K562 (cell line): ENCODE results near the gene EVI5. TPM values are rescaled to one million over a fixed set of nuclear protein-coding genes. Genes with fewer than 3 reads are reported as not detected.

Source experiments
- EHMT2 ChIP-seq: fragments of 450-650 bp; IDR thresholded peaks from 2 replicates; pipeline ENCODE4 v1.6.1; 2018; ENCODE audit warnings: antibody characterized with exemption
- PHF8 ChIP-seq: fragments of 200-600 bp; sonication (generic); IDR thresholded peaks from 2 replicates; pipeline ENCODE4 v1.6.1; 2012; ENCODE audit warnings: mixed run types, mild to moderate bottlenecking, inconsistent platforms, low read length, moderate library complexity, borderline replicate concordance
- SRSF1 ChIP-seq: fragments of 200-400 bp; formaldehyde crosslinking; IDR thresholded peaks from 2 replicates; pipeline ENCODE4 v1.6.1; 2017; ENCODE audit warnings: mild to moderate bottlenecking, low read depth, low read length, moderate library complexity
- YY1 ChIP-seq, 3 experiments: IDR thresholded peaks; 2 replicates each; pipeline ENCODE4 v1.6.1; 2011; ENCODE audit warnings: low read length in 2 of 3, mild to moderate bottlenecking in 2 of 3, moderate library complexity in 2 of 3, borderline replicate concordance in 1 of 3, control low read depth in 1 of 3, low read depth in 1 of 3; ENCODE audit not compliant: insufficient read depth in 3 of 3, insufficient replicate concordance in 2 of 3, control insufficient read depth in 1 of 3, insufficient read length in 1 of 3; ENCODE audit errors: extremely low read depth in 1 of 3
- ZNF134 ChIP-seq: fragments of 250-450 bp; sonication (Bioruptor Pico); conservative IDR thresholded peaks from 2 replicates; pipeline ENCODE4 v1.4.0; 2020
- polyA plus RNA-seq, 8 experiments: library from polyadenylated mRNA; depleted of rRNA in 4 of 8; stranded (reverse) in 5 of 8; unstranded in 3 of 8; fragments of >200 nt; fragmentation: Nextera tagmentation in 2 of 8; fragmentation: Illumina TruSeq in 1 of 8; extraction: Ambion mirVana in 2 of 8; extraction: Trizol in 1 of 8; gene quantifications; 2 replicates each; pipeline versions ENCODE4 v1.2.1 to v1.2.3, GENCODE V29; 2011 to 2014; ENCODE audit warnings: inconsistent platforms in 1 of 8, missing spikeins in 1 of 8
- total RNA-seq, 7 experiments: library from RNA; depleted of rRNA in 6 of 7; stranded (reverse); fragments of >200 nt in 6 of 7; fragmentation: Illumina TruSeq in 2 of 7; extraction: Trizol in 2 of 7; gene quantifications; 2 replicates each; pipeline versions ENCODE4 v1.2.1 to v1.2.3, GENCODE V29; 2011 to 2021; ENCODE audit warnings: low replicate concordance in 1 of 7
- TF ChIP-seq, protein P1 (sequence below): fragments of 250-450 bp; sonication (Bioruptor Pico); IDR thresholded peaks from 2 replicates; pipeline ENCODE4 v1.4.0; 2020
- TF ChIP-seq, protein P2 (sequence below): fragments of 250-450 bp; sonication (Bioruptor Pico); IDR thresholded peaks from 2 replicates; pipeline ENCODE4 v1.5.0; 2021
- TF ChIP-seq, protein P3 (sequence below): fragments of 450-650 bp; IDR thresholded peaks from 2 replicates; pipeline ENCODE4 v1.6.1; 2016
- TF ChIP-seq, protein P4 (sequence below), 2 experiments: IDR thresholded peaks in 1 of 2; conservative IDR thresholded peaks in 1 of 2; 2 replicates each; pipeline ENCODE4 v1.6.1; 2016; ENCODE audit warnings: low read depth in 2 of 2, mild to moderate bottlenecking in 1 of 2, missing compliant biosample characterization in 1 of 2, missing genetic modification characterization in 1 of 2, moderate library complexity in 1 of 2
- TF ChIP-seq, protein P5 (sequence below): fragments of 450-650 bp; IDR thresholded peaks from 2 replicates; pipeline ENCODE4 v1.6.1; 2017; ENCODE audit warnings: antibody characterized with exemption, mild to moderate bottlenecking

EVI5 gene
- total and polyA plus RNA-seq, 9 of the 15 experiments (the other 6 are each of a cell fraction or from before 2014, with no cell fraction given) = 1.7 to 50.1 (median 13.7) TPM

DNA sequence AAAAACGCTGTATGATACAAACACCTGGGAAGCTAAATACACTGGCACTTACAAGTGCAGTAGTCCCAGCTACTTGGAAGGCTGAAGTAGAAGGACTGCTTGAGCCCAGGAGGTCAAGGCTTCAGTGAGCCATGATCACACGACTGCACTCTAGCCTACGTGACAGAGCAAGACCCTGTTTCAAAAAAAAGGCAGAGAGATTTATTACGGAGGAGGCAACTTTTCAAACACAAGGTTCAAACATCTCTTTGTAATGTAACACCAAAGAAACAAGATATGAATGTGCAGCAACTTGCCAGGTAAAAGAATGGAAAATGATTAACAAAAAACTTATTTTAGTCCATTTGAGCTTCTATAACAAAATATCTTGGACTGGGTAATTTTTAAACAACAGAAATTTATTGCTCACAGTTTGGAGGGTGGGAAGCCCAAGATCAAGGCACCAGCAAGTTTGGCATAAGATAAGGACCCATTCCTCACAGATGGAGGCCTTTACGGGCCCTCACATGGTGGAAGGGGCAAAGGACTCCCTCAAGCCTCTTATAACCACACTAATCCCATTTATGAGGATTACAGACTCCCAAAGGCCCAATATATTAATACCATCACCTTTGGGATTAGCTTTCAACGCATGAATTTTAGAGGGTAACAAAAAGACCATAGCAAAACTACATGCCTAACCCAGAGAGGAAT lies 73.3 kb downstream of the EVI5 start (continued):
- TF ChIP-seq, protein P1, sequence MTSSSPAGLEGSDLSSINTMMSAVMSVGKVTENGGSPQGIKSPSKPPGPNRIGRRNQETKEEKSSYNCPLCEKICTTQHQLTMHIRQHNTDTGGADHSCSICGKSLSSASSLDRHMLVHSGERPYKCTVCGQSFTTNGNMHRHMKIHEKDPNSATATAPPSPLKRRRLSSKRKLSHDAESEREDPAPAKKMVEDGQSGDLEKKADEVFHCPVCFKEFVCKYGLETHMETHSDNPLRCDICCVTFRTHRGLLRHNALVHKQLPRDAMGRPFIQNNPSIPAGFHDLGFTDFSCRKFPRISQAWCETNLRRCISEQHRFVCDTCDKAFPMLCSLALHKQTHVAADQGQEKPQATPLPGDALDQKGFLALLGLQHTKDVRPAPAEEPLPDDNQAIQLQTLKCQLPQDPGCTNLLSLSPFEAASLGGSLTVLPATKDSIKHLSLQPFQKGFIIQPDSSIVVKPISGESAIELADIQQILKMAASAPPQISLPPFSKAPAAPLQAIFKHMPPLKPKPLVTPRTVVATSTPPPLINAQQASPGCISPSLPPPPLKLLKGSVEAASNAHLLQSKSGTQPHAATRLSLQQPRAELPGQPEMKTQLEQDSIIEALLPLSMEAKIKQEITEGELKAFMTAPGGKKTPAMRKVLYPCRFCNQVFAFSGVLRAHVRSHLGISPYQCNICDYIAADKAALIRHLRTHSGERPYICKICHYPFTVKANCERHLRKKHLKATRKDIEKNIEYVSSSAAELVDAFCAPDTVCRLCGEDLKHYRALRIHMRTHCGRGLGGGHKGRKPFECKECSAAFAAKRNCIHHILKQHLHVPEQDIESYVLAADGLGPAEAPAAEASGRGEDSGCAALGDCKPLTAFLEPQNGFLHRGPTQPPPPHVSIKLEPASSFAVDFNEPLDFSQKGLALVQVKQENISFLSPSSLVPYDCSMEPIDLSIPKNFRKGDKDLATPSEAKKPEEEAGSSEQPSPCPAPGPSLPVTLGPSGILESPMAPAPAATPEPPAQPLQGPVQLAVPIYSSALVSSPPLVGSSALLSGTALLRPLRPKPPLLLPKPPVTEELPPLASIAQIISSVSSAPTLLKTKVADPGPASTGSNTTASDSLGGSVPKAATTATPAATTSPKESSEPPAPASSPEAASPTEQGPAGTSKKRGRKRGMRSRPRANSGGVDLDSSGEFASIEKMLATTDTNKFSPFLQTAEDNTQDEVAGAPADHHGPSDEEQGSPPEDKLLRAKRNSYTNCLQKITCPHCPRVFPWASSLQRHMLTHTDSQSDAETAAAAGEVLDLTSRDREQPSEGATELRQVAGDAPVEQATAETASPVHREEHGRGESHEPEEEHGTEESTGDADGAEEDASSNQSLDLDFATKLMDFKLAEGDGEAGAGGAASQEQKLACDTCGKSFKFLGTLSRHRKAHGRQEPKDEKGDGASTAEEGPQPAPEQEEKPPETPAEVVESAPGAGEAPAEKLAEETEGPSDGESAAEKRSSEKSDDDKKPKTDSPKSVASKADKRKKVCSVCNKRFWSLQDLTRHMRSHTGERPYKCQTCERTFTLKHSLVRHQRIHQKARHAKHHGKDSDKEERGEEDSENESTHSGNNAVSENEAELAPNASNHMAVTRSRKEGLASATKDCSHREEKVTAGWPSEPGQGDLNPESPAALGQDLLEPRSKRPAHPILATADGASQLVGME (CRISPR knock-in tag) = no peak
- TF ChIP-seq SRSF1 (no peak), ZNF134 (CRISPR knock-in tag) (no peak), EHMT2 (0 out of 2 replicates have a peak, but pooled peaks have one; percentile 21), YY1 (IDR thresholded peaks at IDR 0.05; ENCODE audit: borderline replicate concordance in 1 of 3, control insufficient read depth in 1 of 3, extremely low read depth in 1 of 3, insufficient read depth in 3 of 3, insufficient read length in 1 of 3, insufficient replicate concordance in 2 of 3, low read depth in 1 of 3, low read length in 2 of 3) (no peak), PHF8 (no peak)
- TF ChIP-seq, protein P2, sequence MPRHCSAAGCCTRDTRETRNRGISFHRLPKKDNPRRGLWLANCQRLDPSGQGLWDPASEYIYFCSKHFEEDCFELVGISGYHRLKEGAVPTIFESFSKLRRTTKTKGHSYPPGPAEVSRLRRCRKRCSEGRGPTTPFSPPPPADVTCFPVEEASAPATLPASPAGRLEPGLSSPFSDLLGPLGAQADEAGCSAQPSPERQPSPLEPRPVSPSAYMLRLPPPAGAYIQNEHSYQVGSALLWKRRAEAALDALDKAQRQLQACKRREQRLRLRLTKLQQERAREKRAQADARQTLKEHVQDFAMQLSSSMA = no peak
- TF ChIP-seq, protein P3, sequence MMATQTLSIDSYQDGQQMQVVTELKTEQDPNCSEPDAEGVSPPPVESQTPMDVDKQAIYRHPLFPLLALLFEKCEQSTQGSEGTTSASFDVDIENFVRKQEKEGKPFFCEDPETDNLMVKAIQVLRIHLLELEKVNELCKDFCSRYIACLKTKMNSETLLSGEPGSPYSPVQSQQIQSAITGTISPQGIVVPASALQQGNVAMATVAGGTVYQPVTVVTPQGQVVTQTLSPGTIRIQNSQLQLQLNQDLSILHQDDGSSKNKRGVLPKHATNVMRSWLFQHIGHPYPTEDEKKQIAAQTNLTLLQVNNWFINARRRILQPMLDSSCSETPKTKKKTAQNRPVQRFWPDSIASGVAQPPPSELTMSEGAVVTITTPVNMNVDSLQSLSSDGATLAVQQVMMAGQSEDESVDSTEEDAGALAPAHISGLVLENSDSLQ = peak; percentile 56
- TF ChIP-seq, protein P4, sequence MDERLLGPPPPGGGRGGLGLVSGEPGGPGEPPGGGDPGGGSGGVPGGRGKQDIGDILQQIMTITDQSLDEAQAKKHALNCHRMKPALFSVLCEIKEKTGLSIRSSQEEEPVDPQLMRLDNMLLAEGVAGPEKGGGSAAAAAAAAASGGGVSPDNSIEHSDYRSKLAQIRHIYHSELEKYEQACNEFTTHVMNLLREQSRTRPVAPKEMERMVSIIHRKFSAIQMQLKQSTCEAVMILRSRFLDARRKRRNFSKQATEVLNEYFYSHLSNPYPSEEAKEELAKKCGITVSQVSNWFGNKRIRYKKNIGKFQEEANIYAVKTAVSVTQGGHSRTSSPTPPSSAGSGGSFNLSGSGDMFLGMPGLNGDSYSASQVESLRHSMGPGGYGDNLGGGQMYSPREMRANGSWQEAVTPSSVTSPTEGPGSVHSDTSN (CRISPR knock-in tag; IDR thresholded peaks at IDR 0.05; ENCODE audit: low read depth) = no peak
- TF ChIP-seq, protein P4 (tag; conservative IDR thresholded peaks at IDR 0.05; ENCODE audit: low read depth) = peak; percentile 70; the same call in 1 of the 2 replicates
- TF ChIP-seq, protein P5, sequence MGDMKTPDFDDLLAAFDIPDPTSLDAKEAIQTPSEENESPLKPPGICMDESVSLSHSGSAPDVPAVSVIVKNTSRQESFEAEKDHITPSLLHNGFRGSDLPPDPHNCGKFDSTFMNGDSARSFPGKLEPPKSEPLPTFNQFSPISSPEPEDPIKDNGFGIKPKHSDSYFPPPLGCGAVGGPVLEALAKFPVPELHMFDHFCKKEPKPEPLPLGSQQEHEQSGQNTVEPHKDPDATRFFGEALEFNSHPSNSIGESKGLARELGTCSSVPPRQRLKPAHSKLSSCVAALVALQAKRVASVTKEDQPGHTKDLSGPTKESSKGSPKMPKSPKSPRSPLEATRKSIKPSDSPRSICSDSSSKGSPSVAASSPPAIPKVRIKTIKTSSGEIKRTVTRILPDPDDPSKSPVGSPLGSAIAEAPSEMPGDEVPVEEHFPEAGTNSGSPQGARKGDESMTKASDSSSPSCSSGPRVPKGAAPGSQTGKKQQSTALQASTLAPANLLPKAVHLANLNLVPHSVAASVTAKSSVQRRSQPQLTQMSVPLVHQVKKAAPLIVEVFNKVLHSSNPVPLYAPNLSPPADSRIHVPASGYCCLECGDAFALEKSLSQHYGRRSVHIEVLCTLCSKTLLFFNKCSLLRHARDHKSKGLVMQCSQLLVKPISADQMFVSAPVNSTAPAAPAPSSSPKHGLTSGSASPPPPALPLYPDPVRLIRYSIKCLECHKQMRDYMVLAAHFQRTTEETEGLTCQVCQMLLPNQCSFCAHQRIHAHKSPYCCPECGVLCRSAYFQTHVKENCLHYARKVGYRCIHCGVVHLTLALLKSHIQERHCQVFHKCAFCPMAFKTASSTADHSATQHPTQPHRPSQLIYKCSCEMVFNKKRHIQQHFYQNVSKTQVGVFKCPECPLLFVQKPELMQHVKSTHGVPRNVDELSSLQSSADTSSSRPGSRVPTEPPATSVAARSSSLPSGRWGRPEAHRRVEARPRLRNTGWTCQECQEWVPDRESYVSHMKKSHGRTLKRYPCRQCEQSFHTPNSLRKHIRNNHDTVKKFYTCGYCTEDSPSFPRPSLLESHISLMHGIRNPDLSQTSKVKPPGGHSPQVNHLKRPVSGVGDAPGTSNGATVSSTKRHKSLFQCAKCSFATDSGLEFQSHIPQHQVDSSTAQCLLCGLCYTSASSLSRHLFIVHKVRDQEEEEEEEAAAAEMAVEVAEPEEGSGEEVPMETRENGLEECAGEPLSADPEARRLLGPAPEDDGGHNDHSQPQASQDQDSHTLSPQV = 0 out of 2 replicates have a peak, but pooled peaks have one; percentile 27
